HG02973 (cell line): ENCODE measurements around the gene ATP2C2.

Experiments
- ATAC-seq: cut with Tn5 transposase; IDR thresholded peaks from one replicate; pipeline ENCODE4 v1.9.1; 2021; ENCODE audit warnings: moderate library complexity; ENCODE audit not compliant: unreplicated experiment

ATP2C2 gene

DNA sequence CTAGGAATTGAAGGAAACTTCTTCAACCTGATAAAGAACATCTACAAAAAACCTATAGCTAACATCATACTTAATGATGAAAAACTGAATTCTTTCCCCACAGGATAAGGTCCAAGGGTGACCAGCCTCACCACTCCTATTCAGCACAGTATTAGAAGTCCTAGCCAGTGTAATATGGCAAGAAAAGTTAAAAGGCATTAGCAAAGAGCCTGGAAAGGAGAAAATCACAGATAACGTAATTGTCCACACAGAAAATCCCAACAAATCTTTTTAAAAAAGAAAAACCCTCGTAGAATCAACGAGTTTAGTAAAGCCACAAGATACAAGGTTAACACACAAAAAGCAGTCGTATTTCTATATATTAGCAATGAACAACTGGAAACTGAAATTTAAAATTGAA is 98.4 kb downstream of the ATP2C2 start:
- ATAC-seq, result no peak

DNA sequence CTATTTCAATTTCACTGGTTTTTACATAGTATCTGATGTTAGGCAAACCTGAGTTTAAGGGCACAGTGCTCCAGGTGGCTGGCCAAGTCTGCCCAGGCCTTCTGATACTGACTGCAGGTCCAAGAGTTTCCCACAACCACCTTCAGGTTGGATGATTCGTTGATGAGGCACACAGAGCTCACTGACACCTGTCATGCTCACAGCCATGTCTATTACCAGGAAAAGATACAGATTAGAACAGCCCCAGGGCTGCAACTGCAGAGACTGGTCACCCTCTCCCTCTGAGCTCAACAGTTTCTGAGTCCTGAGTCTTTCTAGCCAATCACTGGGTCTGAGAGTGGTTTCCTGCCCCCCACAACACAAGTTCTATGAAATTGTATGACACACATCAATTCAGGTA is 98.9 kb downstream of the ATP2C2 start:
- no peak for ATAC-seq

DNA sequence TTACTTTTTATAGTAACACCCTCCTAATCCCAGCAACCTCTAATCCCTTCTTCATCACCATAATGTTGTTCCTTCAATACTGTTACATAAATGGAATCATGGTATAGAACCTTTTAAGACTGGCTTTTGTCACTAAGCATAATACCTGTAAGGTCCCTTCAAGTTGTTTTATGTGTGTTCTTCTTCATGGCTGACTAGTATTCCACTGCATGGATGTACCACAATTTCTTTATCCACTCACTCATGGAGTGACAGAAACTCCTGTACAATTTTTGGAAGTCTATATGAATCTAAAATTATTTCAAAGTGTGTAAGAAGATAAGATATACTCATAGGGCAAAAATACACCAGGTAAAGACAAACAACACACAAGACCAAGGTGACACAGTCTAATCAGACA is 99.4 kb downstream of the ATP2C2 start:
- ATAC-seq, result no peak

DNA sequence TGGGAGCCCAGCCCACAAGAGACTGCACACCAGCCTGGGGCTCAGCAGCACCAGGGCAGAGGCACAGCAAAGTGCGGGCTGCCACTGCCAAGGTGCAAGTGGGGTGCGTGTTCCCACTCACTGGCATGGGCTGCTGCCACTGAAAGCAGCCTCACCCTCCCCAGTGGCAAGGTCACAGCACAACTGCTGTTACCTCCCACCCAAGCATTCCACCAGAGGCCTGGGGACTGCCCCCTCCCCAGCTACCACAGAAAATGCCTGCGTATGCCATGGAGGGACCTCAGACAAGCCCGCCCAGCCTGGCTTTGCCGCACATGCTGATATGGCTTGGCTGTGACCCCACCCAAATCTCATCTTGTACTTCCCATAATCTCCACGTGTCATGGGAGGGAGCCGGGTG is 103.0 kb downstream of the ATP2C2 start:
- ATAC-seq, result no peak

DNA sequence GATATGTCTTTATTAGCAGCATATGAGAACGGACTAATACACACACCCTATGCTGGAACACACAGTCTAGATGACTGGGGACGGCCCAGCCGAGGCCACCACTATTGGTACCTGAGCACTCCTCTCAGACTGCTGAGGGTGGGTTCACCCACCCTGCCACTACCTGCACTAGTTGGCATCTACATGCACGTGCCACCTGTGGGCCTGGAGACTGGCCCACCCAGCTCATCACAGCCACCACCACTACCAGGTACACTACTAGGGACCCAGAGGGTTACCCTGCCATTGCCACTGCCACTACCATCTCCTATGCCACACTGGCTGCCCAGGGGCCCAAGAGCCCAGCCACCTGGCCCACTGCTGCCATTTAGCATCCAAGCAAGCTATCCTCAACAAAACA is 103.6 kb downstream of the ATP2C2 start:
- no peak for ATAC-seq

DNA sequence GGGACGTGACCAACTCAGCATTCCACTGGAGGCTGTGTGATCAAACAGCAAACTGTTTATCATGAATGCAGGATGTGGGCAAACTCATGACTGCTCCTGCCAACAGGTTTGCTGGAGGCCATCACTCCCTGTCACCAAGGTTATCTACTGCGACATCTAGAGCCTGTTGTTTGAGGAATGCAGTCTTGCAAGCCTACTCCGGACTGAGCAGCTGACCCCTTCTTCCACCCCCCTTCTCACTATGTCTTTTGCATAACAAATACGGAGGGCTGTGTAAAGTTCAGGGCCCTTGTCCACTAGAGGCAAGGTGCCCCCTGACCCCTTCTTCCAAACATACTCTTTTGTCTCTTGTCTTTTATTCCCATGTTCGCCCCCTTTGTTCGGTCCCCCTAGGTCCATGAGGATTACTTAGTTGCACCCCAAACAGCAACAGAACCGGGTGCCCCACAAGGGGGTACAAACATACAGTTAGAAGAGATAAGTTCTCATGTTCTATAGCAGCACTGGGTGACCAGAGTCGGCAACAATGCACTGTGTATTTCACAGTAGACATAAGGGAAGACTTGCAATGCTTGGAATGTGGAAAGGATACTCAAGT is 107.4 kb downstream of the ATP2C2 start:
- ATAC-seq, result no peak

DNA sequence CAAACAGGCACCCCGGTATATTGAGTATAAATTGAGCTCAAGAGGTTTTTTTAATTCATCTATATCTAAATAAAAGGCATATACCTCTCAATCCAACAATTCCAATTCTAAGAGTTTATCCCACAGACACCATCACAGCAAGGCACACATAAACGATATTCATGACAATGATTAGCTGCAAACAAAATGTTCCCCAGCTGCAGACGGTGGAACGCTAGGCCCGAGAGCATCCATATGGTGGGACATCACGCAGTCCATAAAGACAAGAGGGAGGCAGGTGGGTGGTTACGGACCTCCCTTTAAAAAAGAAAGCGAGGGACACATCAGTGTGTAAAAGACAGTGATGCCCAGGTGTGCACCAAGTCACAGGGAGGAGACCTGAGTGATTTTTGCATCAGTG is 108.1 kb downstream of the ATP2C2 start:
- ATAC-seq, result no peak

DNA sequence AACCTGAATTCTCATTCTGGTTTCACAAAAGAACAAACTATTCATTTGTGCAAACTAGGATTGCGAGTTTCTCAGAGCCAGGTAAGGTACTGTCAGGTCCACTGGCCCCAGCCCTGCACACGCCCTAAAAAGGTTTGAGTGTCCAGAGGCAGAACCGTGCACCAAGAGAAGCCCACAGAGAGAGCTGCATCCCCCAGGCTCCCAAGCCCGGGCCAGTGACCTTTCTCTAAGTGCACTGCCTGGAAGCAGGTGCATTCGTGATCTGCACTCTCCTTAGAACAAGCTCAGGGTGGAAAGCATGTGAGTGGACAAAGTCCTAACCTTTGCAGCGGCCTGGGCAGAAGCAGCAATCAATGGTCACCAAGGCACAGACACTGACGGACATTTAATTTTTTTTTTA is 109.3 kb downstream of the ATP2C2 start:
- ATAC-seq, result no peak

DNA sequence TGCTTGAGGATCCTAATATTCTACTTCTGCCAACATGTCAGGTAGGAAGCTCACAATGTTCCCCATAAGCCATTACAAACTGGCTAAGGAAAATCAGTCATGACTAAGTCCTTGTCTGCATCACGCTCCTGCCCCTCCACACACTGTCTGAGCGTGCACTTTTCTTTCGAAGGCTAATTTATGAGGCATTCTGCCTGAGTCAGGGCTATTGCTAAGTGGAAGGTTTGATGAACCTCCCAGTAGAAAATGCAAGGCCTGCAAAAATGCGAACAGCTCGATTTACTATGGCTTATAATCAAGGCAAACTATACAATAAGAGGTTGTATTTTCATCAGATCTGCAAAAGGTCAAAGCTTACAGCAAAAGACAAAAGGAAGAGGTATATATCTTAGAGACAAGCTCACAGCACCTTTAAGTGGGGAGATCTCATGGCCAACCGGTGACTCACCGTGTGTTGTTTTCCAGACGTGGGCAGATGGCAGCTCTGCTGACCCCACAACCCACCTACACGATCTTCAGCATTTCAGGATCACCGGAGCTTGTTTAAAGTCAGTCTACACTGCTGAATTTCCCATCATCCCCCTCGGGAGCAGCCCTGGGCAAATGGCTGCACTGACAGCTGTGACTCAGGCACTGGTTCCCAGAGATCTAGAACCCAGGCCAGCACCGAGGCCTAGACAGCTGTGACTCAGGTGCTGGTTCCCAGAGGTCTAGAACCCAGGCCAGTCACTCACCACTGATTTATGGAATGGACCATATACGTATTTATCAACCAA is 110.0 kb downstream of the ATP2C2 start:
- no peak for ATAC-seq

DNA sequence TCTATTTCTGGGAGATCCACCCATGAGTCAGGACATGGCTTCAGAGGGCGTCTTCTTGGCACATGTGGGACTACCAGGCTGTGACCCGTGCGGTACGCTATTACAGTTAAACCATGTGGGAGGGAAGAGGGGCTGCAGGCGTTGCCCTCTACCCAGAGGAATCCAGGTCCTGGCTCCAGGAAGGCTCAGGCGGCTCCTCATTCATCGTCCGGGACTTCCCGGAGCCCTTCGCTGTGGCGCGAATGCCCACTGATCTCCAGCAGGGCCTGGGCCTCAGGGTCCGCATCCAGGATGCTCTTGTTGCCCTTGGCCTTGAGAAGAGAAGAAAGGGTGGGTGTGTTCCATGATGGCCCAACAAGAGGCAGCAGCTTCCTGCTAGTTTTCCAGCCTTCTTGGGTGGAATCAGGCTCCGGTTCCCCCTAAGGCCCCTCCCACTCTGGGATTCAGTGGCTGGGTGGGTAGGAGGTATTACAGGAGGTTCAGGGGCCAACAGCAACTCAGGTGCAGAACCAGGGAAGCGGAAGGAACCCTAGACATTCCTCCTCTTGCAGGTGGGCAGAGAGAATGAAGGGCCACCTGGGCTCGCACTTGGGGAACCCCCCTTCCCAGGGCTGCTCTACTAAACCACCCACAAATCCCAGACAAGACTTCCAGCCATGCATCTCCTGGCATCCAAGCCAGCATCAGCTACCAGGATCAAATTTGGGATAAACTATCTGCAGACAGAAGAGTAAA is 111.5 kb downstream of the ATP2C2 start:
- ATAC-seq, result no peak

DNA sequence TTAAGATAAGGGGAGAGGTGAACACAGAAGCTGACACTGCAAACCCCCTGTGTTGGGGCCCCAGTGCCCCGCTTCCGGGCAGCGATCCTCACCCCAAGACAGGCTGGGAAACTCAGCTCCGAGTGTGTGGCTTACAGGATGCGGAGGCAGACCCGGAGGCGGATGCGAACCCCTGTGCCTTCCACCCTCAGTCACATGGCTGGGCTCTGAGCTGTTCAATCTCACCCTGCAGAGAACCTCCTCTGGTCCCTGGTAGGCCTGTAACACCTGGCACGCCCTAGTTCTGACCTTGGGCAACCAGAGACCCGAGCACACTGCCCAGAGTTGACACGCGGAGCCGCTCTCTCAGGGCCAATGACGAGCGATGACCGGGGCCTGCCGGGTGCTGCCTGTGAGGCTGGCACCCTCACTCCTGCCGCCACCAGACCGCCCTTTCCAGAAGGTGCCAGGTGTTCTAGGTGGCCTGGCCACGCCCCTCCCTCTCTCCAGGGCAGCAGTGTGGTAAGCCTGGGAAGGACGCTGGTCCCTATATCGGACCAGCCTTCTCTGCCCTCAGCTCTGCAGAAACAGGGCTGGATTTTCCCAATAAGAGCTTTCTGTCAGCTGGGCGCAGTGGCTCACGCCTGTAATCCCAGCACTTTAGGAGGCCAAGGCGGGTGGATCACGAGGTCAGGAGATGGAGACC is 112.9 kb downstream of the ATP2C2 start:
- no peak for ATAC-seq

DNA sequence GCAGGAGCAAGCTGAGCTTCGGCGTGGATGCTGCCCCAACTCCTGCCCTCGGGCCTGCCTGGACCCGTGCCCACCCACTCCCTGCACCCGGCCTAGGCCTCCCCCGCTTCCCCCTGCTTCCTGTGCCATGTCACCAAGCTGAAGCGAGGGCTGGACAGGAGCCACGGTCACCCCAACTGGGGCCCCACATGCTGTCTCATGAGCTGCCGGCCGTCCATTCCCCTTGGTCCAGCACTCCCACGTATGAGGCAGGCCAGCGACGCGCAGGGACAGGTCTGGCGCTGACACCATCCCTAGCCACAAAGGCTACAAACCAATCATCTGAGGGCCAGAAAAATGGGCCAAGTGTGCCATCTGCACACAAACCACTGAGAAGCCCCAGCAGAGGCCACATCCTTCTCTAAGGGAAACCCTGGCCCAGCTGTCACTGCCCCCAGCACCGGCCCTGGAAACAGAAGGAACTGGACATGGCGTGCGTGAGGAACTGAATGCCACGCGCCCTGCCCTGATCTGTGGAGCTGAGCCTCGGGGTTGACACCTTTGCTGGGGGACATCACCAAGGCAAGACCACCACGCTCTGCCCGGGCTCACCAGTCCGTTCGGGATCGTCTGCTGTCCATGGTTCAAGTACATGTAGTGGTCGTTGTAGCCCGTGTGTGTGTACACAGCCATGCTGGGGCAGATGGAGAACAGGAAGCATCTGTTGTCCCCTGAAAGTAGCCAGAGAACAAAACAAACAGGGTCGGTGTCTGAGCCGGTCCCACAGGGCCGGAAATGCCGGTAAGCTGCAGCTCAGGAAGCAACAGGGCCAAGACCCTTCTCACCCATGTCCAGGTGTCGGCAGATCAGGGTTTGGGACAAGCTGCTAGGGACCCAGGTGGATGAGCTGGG is 113.9 kb downstream of the ATP2C2 start:
- ATAC-seq, result no peak

DNA sequence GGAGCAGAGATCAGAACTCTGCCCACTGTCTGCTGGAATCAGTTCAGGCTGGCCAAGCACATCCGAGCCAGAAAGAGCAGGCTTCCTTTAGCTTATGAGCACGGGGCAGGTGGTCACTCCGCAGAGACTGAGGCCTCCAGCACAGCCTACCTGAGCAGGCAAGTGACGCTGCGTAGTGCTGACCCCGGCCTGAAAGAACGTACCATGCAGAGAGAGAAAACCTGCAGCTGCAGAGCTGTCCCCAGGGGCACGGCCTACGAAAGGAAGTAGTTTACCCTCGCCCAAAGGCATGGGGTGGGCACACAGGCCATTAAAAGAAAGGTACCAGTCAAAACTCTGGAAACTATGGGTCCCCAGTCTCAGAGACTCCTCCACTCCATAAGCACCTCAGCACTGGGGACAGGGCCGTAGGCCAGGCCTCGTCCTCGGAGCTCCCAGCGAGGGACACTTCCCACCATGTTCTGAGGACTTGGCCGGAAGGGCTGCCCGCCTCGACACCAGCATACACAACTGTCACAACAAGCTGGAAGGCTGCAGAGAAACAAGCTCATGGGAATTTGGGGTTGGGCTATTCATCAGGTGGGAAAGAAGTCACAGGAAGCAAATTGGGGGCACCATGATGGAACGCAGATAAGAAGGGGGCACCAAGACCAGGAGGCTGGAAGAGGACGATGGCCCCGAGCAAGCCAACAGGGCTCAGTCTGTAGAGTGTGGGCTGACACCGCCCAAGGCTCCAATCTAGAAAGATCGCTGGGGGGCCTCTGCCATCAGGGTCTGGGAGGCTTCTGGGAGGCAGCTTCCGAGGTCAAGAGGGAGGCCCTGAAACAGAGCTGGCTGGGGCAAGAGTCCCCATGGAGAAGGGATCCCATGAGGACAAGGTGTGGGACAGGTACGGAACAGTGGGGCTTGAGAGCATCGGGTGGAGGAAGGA is 114.9 kb downstream of the ATP2C2 start:
- no peak for ATAC-seq

DNA sequence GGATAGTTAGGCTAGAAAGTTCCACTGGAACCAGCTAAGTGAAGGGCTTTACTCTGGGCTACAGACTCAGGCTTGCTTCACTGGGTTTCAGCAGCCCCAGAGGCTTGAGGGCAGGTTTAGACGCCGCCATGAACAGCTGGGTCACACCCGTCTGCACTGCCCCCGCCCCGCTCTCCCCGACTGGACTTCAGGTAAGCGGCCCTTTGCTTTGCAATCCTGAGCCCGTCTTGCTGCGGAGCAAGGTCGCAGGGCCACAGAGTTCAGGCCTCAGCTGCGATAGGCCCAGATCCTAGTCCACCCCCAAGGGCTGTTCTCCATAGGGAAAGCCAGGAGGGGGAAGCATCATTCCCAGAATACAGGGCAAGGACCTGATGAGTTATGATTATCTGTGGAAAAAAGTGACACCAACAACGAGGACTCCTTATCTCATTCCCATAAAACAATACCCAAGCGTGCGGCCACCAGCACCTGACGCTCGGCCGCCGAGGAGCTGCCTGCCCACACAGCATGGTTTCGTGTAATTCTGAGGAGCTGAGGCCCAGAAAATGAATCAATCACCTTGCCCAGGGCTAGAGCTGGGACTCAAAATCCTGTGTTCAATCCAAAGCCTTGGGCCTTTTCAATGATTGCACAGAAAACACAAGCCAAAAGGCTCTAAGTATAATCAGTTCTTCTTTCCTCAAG is 115.7 kb downstream of the ATP2C2 start:
- no peak for ATAC-seq

DNA sequence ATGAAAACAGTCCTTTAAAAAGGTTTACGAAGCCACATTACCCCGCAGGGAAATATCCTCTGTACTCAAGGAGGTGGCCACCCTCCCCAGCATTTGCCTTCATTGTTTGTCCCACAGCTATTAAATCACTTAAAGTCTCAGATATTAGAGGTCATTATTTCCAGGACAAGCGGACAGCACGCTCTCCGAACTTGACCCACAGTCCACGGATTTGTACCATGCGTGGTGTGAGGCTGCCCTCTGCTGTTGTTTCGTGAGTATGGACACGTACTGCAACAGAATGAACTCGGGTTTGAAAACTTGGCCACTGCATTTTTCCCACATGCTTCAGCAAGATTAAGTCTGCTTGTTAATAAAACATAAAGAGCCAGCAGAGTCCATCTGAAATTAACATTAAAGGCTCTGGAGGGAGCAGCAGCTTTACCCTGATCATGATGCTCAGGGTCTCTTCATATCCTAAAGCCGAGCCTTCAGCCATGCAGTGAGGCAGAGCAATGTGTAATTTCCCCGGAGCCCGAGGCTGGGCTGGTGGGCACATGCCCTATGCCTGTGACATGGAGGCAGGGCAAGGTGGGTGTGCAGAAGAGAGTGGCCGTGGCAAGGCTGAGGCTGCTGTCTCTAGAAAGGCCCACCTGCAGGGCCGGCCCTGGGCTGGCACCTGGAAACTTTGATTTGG is 116.4 kb downstream of the ATP2C2 start:
- no peak for ATAC-seq

DNA sequence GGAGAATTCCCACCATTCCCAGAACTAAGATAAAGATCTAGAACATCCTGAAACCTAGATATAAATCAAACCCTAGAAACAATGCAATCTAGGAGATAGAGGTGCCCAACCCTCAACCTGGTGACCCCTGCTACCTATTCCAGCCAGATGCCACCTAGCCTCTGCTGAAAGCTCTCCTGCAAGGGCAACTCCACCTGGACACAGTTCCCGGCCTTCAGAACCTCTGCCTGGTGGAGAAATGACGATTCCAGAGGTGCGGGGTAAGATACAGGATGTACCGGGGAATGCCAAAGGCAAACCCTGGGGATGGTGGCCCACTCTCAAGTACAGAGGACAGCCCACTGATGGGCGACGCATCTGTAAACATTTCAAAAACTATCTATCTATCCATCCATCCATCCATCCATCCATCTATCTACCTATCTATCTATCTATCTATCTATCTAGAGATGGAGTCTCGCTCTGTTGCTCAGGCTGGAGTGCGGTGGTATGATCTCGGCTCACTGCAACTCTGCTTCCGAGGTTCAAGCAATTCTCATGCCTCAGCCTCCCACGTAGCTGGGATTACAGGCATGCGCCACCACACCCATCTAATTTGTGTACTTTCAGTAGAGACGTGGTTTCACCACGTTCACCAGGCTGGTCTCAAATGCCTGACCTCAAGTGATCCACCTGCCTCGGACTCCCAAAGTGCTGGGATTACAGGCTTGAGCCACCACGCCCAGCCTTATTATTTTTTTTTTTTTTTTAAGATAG is 117.1 kb downstream of the ATP2C2 start:
- ATAC-seq, result no peak

DNA sequence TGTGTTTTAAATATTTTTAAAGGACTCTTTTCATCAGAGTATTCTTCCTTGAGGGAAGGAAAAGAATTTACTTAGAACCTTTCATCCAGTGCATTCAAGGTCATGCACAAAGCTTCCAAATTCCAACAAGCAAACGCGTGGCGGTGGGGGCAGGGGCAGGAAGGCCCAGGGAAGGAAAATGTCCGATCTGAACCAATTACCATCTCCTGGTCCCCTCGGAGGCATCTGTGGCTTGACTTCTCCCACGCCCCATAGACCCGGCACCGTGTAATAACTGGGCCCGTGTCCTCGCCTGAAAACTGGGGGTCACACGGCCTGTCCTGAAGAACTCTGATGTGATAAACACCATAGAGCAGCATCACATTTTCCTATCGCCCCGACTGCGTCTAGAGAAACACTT is 117.8 kb downstream of the ATP2C2 start:
- ATAC-seq, result no peak
